B cell (primary cell): ENCODE results near the gene ODF2. TPM values are rescaled to one million over a fixed set of nuclear protein-coding genes. Genes with fewer than 3 reads are reported as not detected.

ENCODE experiments used
- ATAC-seq: fragments of 200-7000 bp; cut with Tn5 transposase; one replicate; pipeline ENCODE4 v1.10.0; 2021; ENCODE audit warnings: low read depth, mild to moderate bottlenecking, moderate number of reproducible peaks, moderate library complexity
- CTCF ChIA-PET: fragments of 350-600 bp; sonication (Branson Sonifier 250); formaldehyde crosslinking; loops from one replicate; lab custom pipeline; 2021; ENCODE audit warnings: antibody characterized with exemption, inconsistent platforms; lab: Charles Lee
- POLR2A ChIA-PET: fragments of 350-600 bp; sonication (Branson Sonifier 250); formaldehyde crosslinking; loops from one replicate; lab custom pipeline; 2021; ENCODE audit warnings: antibody characterized with exemption; lab: Charles Lee
- DNase-seq: peaks from one replicate; pipeline ENCODE4 v3.0.0; 2013
- H2AFZ ChIP-seq: 2 replicates; pipeline ENCODE4 v1.6.1; 2012; ENCODE audit warnings: mild to moderate bottlenecking, low read depth, low read length; ENCODE audit not compliant: insufficient read depth, poor library complexity, severe bottlenecking
- H3K27ac ChIP-seq, 2 donors: 1 replicate in 1 of 2; 2 replicates in 1 of 2; pipeline ENCODE4 v1.5.1; 2012 to 2013; ENCODE audit warnings: low read length in 2 of 2, mild to moderate bottlenecking in 2 of 2, moderate library complexity in 1 of 2
- H3K27me3 ChIP-seq, 4 experiments: fragments of 200-600 bp in 1 of 4; sonication (generic) in 1 of 4; replicated peaks in 1 of 4; 1 replicate in 2 of 4; 2 replicates in 2 of 4; pipeline versions ENCODE4 v1.6.1 to v1.7.0; 2013 to 2016; ENCODE audit warnings: low read length in 3 of 4, mild to moderate bottlenecking in 2 of 4, mixed read lengths in 1 of 4, moderate library complexity in 1 of 4; ENCODE audit not compliant: insufficient read depth in 4 of 4, control insufficient read depth in 3 of 4; ENCODE audit errors: control extremely low read depth in 1 of 4
- H3K36me3 ChIP-seq, 2 experiments: replicated peaks in 1 of 2; 1 replicate in 1 of 2; 2 replicates in 1 of 2; pipeline versions ENCODE4 v1.6.1 to v1.7.1; 2013; ENCODE audit warnings: low read length in 1 of 2; ENCODE audit not compliant: insufficient read depth in 2 of 2, control insufficient read depth in 1 of 2; ENCODE audit errors: control extremely low read depth in 1 of 2, extremely low read depth in 1 of 2
- H3K4me1 ChIP-seq, 2 donors: fragments of 200-600 bp in 1 of 2; sonication (generic) in 1 of 2; 1 replicate in 1 of 2; 2 replicates in 1 of 2; pipeline versions ENCODE4 v1.5.1 to v1.6.1; 2013 to 2017; ENCODE audit warnings: low read length in 2 of 2; ENCODE audit not compliant: control insufficient read depth in 2 of 2, insufficient read depth in 2 of 2
- H3K4me2 ChIP-seq: replicated peaks from 2 replicates; pipeline ENCODE3; 2012; ENCODE audit warnings: mild to moderate bottlenecking, low read depth, low read length; ENCODE audit not compliant: poor library complexity, severe bottlenecking
- H3K4me3 ChIP-seq, 5 experiments: fragments of 200-600 bp in 1 of 5; sonication (generic) in 1 of 5; 1 replicate in 3 of 5; 2 replicates in 2 of 5; pipeline versions ENCODE4 v1.5.1 to v1.7.0; 2011 to 2016; ENCODE audit warnings: low read length in 4 of 5, mild to moderate bottlenecking in 4 of 5, low read depth in 2 of 5, control low read depth in 1 of 5, moderate library complexity in 1 of 5; ENCODE audit not compliant: insufficient read depth in 1 of 5; ENCODE audit errors: control extremely low read depth in 1 of 5, extremely low read depth in 1 of 5
- H3K79me2 ChIP-seq: fragments of 200-600 bp; sonication (generic); one replicate; pipeline ENCODE4 v1.6.0; 2016; ENCODE audit warnings: low read length; ENCODE audit not compliant: control insufficient read depth, insufficient read depth
- H3K9ac ChIP-seq: fragments of 200-600 bp; sonication (generic); 2 replicates; pipeline ENCODE4 v1.6.1; 2017; ENCODE audit warnings: mild to moderate bottlenecking, low read length, moderate library complexity
- H3K9me3 ChIP-seq, 3 donors: one replicate each; pipeline versions ENCODE4 v1.6.1 to v1.7.1; 2013; ENCODE audit warnings: low read length in 2 of 3; ENCODE audit not compliant: control insufficient read depth in 2 of 3, insufficient read depth in 1 of 3; ENCODE audit errors: control extremely low read depth in 1 of 3
- H4K20me1 ChIP-seq: 2 replicates; pipeline ENCODE4 v1.6.0; 2012; ENCODE audit warnings: mild to moderate bottlenecking, low read length; ENCODE audit not compliant: insufficient read depth, control insufficient read depth, poor library complexity, severe bottlenecking
- H3K27ac Mint-ChIP-seq: one replicate; pipeline ENCODE4 v1.8.0; 2021; ENCODE audit warnings: mixed read lengths
- H3K27me3 Mint-ChIP-seq: one replicate; pipeline ENCODE4 v1.8.0; 2021; ENCODE audit warnings: mixed read lengths
- H3K4me1 Mint-ChIP-seq: one replicate; pipeline ENCODE4 v1.8.0; 2021; ENCODE audit warnings: mixed read lengths
- H3K4me3 Mint-ChIP-seq: one replicate; pipeline ENCODE4 v1.8.0; 2021; ENCODE audit warnings: mixed read lengths
- H3K9me3 Mint-ChIP-seq: one replicate; pipeline ENCODE4 v1.8.0; 2022; ENCODE audit warnings: mixed read lengths; ENCODE audit not compliant: insufficient read depth
- CTCF ChIP-seq: fragments of 200-600 bp; IDR thresholded peaks from one replicate; pipeline ENCODE4 v1.8.0; 2022; ENCODE audit warnings: antibody characterized with exemption, mild to moderate bottlenecking
- EZH2 ChIP-seq: IDR thresholded peaks from 2 replicates; pipeline ENCODE4 v1.6.1; 2012; ENCODE audit warnings: borderline replicate concordance, low read depth, mild to moderate bottlenecking, moderate library complexity, low read length; ENCODE audit not compliant: insufficient read depth, poor library complexity, severe bottlenecking
- WGBS: methylation state at CpG from one replicate; pipeline ENCODE4 v1.1.5; 2013; ENCODE audit warnings: missing lambda C conversion rate; ENCODE audit not compliant: insufficient coverage; 5-methylcytosine and 5-hydroxymethylcytosine counted together
- intact Hi-C: fragments of 100-400 bp; cut with micrococcal nuclease; formaldehyde crosslinking; loops from one replicate; pipeline ENCODE4 v1.10.0; 2022
- polyA plus RNA-seq: library from polyadenylated mRNA; depleted of rRNA; stranded (reverse); fragments of >200 nt; gene quantifications from 2 replicates; pipeline ENCODE4 v1.2.3, GENCODE V29; 2012
- total RNA-seq, 2 donors: library from RNA; stranded (reverse); fragments of 120-200 nt in 1 of 2; gene quantifications; 1 replicate in 1 of 2; 2 replicates in 1 of 2; pipeline versions ENCODE4 v1.2.3 to v1.2.4, GENCODE V29; 2013 to 2022

The ODF2 gene
- total and polyA plus RNA-seq, 2 donors (not counting 1 experiment from before 2014, with no cell fraction given), result 30.1 to 42.9 TPM

- peaks cover 0 to 49% of the 10 kb centered on the region in 2 experiments for H3K36me3 ChIP-seq
- POLR2A ChIA-PET, result no interaction called here
Measured at GRCh38 chr9:128495296-128495695, 39.5 kb downstream of the ODF2 start.

More at GRCh38 chr9:128495296-128495695, 39.5 kb downstream of the ODF2 start:
- Mint-ChIP-seq H3K4me1 (peaks cover 10% of the 10 kb centered on the region), H3K4me3 (no peak overlapping the region), H3K27me3 (no peaks in the 10 kb centered on the region), H3K9me3 (no peaks in the 10 kb centered on the region), H3K27ac (no peak overlapping the region)
- Histone ChIP-seq H3K4me3 (no peak overlapping the region), H3K4me2 (no peak overlapping the region), H4K20me1 (no peaks in the 10 kb centered on the region), H2AFZ (no peak overlapping the region), H3K4me1 (peaks cover 9 to 11% of the 10 kb centered on the region in 2 donors), H3K27ac (no peak overlapping the region), H3K27me3 (no peaks in the 10 kb centered on the region), H3K79me2 (no peaks in the 10 kb centered on the region), H3K9me3 (no peaks in the 10 kb centered on the region), H3K9ac (no peak overlapping the region)
- CTCF ChIA-PET, result interaction anchor here (0.5 to 1.4 kb wide), 2 partner anchors 66 to 200 kb away, joined by 3 to 4 read pairs; no protein-coding TSS in a partner anchor
- 9% methylated on average over 1 of the region's 1 CpG for WGBS
- ATAC-seq (no peak), DNase-seq (no peak)
- intact Hi-C loops, result no loop called here
- TF ChIP-seq CTCF, result no peak
- no peak for TF ChIP-seq EZH2
